GM18498 (cell line): ENCODE measurements around the gene RAB30.
"Not testable (repeated sequence)": the region's sequence is repeated elsewhere in the genome, so short reads cannot be mapped to it uniquely, and the experiment has no call there.

ENCODE experiments used
- ATAC-seq: cut with Tn5 transposase; IDR thresholded peaks from one replicate; pipeline ENCODE4 v1.9.1; 2021; ENCODE audit warnings: mild to moderate bottlenecking, moderate library complexity; ENCODE audit not compliant: unreplicated experiment

Gene RAB30

DNA sequence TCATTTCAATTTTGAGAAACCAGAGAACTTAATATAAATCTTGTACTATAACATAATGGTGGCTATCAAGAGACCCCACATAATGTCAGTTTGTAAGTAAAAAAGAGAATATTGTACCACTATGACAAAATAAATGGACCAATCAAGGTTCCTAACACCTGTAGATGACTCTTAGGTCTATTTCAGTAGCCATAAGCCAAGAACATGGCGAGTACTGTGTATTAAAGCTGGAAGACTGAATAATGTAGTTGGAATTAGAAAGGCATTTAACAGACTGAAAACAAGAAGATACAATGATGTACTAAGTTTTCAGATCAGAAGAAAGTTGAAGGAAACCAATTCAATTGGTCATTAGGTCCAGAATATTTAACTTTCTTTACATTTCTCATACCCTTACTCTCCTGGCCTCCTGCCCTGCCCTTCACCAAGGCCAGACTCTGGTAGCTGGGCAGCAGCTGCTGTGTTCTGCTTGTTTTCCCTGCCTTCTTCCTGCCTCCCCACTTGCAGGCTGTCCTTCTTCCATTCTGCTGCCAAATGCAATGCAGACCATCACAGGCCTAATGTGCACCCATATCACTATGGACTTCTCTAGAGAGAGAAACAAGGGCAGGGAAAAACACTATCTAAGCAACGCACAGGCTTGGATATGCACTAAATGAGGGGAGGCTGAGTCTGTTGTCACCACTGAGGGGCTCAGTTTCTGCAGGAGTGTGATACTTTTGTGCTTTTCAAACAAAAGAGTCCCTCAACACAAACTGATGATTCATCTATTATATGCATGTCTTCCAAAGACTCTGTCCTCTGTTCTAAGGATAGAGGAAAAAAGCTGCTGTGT is 60.1 kb downstream of the RAB30 start:
- ATAC-seq: no peak

DNA sequence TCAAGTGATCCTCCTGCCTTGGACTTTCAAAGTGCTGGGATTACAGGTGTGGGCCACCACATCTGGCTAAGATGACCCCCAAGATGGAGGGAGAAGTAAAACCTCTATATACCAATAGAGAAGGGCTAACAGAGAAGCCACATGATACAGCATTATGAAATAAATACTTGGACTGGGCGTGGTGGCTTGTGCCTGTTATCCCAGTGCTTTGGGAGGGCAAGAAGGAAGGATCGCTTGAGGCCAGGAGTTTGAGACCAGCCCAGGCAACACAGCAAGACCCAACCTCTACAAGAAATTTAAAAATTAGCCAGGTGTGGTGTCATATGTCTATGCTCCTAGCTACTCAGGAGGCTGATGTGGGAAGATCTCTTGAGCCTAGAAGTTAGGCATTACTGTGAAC is 61.7 kb downstream of the RAB30 start:
- ATAC-seq: no peak

DNA sequence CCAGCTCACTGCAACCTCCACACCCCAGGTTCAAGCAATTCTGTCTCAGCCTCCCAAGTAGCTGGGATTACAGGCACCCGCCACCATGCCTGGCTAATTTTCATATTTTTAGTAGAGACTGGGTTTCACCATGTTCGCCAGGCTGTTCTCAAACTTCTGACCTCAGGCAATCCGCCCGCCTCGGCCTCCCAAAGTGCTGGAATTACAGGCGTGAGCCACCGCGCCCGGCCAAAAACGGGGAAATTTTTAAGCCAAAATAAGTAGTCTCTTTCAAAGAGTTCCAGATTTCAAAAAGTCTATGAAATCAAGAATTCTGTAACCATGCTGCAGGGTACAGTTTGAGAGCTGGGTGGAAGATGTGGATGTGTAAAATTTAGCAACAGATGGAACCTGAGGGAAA is 62.6 kb downstream of the RAB30 start:
- not testable (repeated sequence) for ATAC-seq

DNA sequence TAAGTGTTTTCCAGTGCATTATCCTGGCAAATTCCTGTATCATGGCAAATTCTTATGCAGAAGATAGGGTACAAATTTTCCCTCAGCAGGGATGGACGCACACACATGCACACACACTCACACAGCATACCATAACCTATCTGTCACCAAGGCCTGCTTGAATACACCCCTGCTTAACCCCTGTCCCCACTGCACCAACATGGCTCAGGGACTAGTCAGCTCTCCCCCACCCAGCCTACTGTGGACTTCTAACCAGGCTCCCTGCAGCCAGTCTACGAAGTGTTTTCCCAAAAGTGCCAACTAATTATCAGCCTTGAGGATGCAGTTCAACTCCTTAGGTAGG is 63.1 kb downstream of the RAB30 start:
- ATAC-seq: no peak

DNA sequence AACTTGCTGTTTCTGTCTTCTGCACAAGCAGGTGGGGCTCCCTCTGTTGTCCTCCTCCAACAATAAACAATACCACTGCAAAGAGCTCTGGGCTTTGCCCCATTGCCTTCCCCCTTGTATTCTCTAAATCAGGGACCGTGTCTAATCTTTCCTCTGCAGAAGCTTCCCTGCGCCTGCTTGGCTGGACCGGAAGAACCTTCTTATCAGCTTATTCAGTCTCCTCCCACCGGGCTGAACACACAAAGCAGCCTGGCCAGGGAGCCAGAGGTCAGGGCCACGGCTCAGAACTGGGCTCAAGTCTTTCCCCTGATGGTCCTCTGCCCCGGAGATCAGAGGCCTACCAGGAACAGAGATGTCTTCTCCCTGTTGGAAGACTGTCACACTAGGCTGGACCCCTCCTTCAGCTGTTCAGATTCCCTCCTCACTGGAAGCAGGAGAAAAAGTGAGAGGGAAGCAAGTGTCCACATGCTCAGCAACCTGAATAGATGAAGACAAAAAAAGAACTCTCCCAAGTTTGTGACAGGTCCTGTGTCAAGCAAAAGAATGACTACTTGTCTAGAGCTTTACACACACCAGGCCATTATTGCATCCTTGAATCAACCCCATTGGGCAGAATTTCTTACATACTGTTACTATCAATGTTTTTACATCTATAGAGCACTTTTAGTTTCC is 63.7 kb downstream of the RAB30 start:
- ATAC-seq: peak; percentile 47

DNA sequence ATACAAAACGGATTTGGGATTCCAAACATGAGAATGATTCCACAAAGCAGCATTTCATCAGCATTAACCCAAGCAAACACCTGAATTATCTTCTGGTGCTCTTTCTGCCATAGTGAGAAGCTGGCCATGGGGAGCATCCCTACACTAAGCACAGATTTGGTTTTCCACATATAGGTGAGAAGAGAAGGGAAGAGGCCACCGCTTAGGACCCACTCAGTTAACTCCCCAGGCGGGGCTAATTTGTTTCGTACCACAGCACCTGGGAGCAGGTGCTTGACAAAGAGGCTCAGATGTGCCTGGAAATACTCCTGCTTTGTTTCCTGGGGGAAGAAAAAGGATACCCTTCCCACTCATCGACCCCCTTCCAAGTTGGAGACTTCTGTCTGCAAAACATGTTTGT is 64.2 kb downstream of the RAB30 start:
- no peak for ATAC-seq

DNA sequence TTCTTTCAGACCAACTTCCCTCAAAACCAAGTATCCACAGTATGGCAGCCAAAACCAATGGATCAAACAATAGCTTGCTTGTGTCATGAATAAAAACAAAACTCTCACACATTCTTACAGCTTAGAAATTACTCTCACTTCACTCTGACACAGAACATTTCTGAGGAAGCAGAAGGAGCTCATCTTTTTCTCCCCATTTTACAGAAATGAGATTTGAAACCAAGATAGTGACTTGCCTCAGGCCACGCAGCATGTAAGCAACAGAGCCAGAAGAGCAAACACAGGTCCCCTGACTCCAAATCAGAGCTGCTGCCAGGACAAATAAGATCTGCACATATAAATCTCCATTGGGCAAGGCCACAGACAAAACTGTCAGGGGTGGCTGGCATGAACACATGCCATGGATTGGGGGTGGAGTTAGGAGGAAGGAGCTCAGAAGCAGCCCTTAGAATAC is 64.8 kb downstream of the RAB30 start:
- peak; percentile 72 for ATAC-seq

DNA sequence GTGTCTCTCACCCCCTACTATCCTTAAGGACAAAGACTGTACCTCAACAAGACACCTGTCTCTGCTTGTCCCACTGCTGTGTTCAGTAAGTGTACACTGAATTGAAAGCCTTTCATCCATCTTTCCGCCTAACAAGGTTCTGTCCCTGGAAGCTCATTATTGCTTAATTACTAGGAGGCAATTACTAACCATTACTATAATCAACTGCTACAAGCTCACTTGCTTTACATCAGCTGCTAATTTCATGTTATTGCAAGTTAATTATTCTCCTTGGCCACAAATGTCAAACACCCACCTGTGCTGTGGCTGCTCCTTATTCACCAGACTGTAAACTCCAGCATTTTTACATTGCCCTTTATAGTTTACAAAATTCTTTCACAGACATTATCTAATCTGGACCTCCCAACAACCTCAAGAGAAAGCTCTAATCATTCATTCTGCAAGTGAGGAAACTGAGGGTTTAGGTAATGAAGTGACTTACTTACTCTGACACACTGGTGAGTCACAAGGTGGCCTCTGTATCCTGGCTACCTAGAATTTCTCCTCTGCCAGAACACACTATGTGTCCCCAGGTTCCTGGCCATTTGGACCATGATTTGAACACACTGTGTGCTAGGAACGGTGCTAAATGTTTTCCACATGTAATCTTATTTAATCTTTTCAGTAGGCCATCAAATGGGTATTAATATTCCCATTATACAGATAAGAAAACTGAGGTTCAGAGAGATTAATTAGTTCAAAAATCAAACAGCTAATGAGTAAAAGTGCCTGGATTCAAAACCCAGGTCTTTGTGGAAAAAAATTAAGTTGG is 66.7 kb downstream of the RAB30 start:
- ATAC-seq: no peak

DNA sequence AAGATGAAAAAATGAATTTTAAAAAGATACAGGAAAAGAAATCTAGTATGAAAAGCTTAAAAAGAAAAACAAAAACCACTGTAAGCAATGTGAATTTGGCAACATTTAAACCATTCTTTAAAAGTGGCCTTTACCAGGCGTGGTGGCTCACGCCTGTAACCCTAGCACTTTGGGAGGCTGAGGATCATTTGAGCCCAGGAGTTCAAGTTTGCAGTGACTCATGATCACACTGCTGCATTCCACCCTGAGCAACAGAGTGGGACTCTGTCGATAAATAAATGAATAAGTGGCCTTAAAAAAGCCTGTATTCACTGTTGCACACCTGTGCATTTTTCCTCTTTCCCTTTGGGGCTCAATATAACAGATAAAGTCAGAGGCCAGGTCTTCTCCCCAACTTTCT is 69.2 kb downstream of the RAB30 start:
- no peak for ATAC-seq

DNA sequence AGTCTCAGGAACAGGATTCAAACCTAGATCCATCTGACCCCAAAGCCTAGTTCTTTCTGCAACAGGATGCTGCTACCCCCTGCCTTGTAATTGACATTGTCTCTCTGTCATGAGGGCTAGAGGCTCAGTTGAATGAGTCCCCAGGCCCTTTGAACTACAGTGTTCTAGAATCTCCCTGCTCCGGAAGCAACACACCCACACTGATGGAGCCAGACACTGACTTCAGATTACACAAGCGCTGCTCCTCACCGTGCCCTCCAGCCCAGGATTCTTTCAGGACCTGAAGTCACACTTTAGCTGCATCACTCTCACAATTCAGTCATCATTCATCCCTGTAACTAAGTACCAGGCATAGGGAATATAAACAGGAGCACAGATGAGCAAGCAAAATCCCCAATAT is 69.6 kb downstream of the RAB30 start:
- no peak for ATAC-seq

DNA sequence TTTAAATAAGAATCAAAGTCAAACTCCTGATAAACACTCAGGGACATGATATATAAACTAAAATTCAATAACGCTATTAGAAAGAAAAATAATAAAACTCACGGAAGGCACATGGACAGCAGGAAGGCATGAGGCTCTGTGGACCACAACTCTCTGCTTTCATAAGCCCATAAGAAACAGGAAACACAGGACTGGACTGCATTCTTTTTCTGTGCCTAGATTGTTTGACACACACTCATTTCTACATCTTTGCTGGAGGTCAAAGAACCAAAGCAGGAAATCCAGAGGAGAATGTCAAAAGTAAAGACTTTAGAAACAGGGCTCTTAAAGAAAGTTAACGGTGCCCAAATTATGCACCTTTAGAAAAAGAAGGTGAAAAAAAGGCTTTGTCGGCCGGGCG is 71.3 kb downstream of the RAB30 start:
- no peak for ATAC-seq

DNA sequence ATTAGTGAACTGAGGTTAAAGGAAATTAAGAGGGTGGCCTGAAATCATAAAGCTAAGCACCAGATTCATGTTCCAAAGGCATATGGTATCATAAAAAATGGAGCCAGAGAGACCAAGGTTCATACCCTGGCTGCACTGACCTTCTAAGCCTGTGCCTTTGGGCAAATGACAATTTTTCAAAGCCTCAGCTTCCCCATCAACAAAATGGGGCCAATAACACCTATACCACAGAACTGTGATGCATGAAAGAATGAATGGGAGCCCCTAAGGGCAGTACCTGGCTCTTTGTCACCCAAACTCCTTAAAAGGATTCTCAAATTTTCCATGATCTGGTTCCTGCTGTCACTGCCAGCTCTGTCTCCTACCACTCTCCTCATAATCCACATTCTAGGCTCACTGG is 72.5 kb downstream of the RAB30 start:
- no peak for ATAC-seq

DNA sequence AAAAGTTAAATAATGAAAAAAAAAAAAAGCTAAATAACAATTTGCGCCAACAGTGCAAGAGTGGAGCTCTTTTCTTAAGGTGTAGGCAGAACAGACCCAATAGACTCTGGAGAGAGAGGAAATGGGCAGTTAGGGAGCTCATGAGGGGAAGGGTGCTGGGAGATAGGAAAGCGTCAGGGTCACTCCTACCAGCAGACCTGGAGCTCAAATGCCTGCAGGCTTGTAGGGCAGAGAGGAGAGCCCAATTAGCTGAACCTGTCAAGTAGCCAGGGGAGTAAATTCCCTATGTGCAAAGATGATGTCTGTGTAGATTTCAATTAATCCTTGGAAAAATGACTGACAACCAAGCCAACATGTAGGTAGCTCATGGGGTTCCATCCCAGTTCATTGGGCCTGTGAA is 73.0 kb downstream of the RAB30 start:
- ATAC-seq: no peak

DNA sequence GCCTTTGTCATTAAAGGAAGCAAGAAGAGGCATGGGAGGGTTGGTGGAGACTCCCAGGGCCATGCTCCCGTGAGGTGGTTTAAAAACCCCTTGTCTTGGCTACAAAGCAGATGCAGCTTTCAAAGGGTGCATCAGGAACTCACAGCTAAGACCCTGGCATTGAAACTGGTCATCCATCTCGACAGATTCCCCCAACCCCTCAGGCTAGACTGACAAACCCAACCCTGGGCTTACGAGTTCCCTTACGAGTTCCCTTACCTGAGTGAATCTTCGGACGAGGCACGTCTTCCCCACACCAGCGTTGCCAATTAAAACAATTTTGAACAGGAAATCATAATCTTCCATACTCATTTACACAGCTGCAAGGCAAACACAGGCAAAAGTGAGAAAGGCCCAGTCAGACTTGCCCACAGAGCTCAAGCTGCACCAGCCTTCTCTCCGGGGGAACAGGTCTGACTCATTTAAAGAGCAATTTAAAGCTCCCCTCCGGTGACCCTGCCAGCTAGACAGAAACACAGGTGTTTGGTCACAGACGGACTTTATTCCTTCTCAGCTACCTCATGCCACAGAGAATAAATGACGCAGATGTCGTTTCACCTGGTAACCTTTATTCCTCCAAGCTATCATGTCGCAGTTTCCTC is 74.6 kb downstream of the RAB30 start:
- peak; percentile 91 for ATAC-seq

DNA sequence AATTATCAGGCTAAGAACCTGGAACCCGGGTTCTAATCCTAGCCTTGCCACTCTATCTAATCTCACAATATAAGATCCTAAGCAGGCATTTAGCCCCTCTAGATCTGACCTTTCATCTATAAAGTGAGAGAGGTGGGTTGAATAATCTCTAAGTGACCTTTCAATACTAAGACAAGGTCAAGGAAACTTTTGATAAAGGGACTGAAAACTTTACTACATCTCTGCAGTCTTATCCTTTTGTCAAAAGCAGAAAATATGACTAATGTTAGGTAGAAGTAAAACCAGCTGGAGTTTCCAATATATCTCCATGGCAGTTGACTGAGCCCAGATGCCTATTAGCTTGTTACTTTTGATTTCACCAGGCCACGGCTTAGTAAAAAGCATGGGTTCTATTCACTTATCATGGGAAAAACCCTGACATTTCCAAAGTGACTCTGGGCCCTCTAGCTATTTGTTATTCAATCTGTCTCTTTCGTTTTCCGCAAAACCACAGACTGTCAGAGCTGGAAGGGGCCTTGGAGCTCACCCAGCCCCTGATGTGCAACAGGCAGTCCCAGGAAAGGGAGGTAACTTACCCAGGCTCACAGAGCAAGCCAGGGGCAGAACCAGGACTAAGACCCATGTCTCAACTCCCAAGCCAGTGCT is 75.8 kb downstream of the RAB30 start:
- ATAC-seq: peak; percentile 31

DNA sequence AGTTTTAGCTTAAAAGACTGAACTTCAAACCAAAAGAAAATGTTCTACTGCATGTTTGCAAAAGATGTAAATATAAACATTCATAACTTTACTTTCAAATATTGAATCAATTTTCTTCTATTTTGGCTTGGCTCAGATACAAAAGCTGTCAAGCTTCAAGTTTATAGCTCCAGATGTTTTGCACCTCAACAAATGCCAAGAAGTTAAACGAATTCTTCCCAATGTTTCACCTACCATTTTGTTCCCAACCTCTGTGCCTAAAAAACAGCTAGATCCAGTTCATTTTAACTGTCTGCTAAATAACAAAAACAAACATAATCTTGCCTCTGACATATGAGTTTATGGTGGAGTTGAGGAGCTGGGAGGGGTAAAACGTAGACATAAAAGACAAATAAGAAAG is 76.5 kb downstream of the RAB30 start:
- no peak for ATAC-seq

DNA sequence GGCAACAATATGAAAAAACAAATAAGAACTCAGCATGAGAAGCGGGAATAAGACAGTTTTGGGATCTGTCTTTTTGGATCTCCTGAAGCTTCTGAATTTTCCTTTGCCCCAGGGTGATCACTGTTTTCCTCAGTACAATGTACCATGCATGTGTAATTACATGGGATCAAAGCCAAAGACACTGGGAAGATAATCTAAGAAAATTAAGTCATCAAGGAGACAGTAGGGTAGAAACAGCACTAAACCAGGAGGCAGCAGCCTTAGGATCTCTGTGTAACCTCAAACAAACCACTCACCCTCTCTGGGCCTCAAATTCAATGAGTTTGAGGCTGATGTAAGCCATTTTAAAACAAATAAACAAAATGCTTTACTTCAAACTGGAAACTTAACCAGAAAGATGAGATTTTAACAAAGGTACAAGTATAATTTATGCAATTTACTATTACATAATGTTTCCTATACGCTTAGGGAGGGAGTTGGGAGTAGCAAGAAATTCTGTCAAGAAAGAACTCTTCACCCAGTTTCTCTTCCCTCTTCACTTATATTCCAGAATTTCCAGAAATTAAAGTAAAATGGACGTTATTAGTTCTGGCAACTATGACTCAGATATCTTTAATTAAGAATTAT is 77.0 kb downstream of the RAB30 start:
- ATAC-seq: no peak

DNA sequence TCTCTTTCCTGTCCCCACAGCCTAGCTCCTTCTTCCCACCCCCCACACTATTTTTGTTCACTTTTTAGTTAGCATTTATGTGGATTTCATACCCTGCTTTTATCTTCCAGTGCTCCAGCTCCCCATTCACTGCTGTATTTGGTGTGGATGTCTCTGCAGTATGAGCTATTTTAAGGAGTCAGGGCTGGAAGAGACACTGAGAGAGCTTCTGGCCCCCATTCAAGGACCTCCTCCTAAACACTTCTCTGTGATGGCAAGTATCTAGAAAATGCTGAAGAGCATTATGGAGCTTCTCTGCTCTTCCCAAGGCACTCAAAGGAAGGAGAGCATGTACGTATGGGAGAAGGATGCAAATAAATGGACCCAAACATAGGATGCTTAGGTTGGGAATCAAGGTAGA is 79.5 kb downstream of the RAB30 start:
- no peak for ATAC-seq

DNA sequence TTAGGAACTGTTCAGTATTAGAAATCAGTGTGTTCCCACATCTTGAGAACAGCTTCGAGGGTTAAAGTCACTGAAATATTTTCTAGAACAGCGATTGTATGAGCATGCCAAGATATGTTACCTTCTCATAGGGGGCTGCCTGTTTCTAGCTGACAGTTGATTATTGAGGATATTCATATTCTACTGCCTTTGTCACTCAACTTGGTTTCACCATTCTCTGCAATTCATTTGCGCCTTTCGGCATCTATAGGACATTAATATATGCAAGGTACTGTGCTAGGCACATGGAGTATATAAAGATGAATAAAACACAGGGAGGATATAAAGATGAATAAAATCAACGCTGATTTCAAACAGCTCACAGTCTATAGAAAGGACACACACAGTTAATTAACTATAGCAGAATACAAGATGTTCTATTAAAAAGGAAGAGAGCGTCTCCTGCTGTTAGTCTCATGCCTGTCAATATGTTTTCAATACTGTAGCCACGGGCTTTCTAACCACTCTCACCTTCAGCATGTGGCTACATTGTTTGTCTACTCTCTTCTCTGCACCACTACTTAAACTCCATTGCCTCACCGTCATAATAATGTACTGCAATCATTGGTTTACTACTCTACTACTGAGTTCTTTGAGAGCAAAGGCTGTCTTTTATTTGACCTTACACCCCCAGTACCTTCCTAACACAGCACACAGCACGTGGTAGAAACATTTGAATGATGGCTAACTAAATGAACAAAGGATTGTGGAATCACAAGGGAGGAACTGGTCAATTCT is 81.9 kb downstream of the RAB30 start:
- ATAC-seq: no peak
